DOHH2 (cell line): Measurements from ENCODE around the gene DOCK11.

Experiments
- CTCF ChIP-seq: fragments of 200-600 bp; sonication (generic); IDR thresholded peaks from one replicate; pipeline ENCODE4 v1.5.1; 2014; ENCODE audit warnings: antibody characterized with exemption, mild to moderate bottlenecking, low read depth, low read length; ENCODE audit not compliant: poor library complexity, severe bottlenecking
- EZH2phosphoT487 ChIP-seq: fragments of 200-600 bp; sonication (generic); IDR thresholded peaks from 2 replicates; pipeline ENCODE4 v1.6.1; 2017; ENCODE audit warnings: borderline replicate concordance, mild to moderate bottlenecking, antibody characterized with exemption, low read length, moderate library complexity, mixed read lengths

GRCh38 chrX:118660085-118660484 is 164.5 kb downstream of the DOCK11 start:
- TF ChIP-seq CTCF = no peak
- TF ChIP-seq EZH2phosphoT487 = no peak
